ENCODE results near the gene LIMS4.
"Not testable (repeated sequence)": the region's sequence is repeated elsewhere in the genome, so short reads cannot be mapped to it uniquely, and the experiment has no call there.

Gene LIMS4

DNA sequence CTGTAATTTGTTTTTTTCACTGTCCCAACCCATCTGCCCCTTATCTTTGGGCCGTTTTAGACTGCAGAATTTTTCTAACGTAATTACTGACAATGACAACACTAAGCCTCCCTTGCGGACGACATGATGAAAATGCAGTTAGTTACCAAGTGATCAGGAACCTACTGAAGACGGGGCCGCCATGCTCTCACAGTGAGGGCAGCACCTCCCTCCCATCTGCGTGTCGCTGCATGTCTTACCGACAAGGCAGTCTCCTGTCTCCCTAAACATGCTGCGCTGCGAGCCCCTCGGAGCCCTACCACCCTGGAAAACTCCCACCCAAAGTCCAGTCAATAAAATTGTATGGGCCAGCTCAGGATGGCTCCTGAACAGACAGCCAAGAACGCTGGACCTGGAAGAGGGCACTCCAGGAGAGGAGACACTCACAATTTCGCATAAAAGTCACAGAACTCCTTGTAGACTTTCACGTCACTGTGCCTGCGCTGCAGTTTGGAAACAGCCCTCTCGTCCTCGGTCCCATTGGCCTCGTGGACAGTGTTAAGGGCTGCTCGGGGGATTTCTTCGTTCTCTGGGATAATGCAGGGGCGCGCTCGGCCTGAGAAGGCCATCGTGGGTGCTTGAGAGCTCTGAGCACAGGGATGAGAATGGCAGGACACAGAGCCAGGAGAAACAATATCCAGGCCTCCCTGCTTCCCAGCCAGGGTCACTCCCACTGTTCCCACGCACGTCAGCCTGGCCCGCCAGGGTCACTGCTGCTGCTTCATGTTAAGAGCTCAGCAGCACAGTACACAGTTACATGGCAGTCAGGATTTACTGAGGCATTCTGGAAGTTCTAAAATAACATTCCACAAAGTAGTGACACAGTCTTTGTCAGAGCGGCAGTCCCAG, at the start of gene LIMS4:
Gene LIMS4, minus strand, starts transcription at position 646 of the 888 bp plus-strand sequence. Its CDS starts 38 bp downstream, at position 608.
- not testable (repeated sequence) for DNase-seq

DNA sequence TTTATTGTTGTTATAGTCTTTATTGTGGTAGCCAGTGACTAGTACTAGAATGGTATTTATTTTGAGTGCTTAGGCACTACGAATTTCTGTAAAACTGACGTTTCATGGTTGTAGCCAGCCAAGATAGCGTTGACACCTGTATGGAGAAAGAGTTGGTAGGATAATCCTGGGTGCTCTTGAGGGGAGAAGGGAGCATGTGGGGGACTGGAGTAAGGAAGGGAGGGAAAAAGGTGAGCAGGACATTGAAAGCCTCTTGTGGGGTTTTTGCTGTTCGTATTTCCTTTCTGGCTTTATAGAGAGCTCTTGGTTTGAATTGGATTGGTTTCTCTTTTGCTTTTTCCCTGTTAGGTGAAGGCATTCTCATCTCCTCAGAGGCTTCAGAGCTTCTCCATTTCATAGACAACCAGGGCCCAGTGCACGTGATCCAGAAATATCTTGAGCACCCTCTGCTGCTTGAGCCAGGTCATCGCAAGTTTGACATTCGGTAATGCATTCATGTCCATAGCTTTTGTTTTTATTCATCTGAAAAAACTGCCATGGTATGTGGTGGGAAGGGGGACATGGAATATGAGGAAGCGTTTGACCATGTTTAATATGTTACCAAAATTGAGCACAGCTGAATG, 27.2 kb upstream of the LIMS4 start:
- intact Hi-C loops (cut with DNase I) = not testable (repeated sequence)

More for the DNA sequence above, at the start of gene LIMS4:
- intact Hi-C loops (cut with DNase I) = not testable (repeated sequence)

DNA sequence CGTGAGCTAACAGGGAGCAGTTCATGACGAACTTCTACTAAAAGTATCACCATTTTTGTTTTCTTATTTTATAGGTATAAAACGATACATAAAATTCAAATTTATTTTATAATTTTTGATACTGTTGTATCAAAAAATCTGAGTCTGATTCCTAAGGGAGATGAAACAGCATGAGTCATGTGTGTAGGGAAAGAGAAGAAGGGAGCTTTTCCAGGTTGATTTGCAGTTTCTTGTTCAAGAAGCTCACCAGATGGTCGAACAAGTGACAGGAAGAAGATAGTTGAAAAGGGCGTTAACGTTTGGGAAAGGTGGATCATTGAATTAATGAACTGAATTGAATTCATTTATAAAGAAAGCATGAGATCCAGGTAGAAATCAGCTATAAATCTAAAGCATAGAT, 23.4 kb upstream of the LIMS4 start:
- intact Hi-C loops (cut with DNase I); DNase-seq: not testable (repeated sequence)

More for the DNA sequence above, 27.2 kb upstream of the LIMS4 start:
- not testable (repeated sequence) for DNase-seq

DNA sequence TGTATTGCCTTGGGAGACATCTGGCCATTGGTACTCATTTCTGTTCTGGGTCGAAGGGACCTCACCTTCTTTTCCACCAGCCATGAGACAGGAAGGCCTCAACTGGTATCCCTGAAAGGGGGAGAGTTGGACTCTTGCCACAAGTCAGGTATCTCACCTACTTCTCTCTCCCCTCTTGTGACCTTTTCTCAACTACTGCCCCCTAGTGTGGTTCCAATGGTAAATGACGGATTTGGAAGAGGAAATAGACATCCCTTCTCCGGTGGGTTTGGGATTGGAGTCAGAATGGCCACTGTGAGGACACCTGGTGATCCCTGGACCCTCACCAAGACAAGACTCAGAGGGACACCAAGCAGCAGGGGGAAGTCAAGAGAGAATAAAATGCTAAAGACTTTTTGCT, 21.9 kb upstream of the LIMS4 start:
- intact Hi-C loops (cut with DNase I); DNase-seq: not testable (repeated sequence)

GRCh38 chr2:110488991-110489390, 16.4 kb upstream of the LIMS4 start:
- intact Hi-C loops (cut with DNase I); DNase-seq: not testable (repeated sequence)

GRCh38 chr2:110482697-110483096, 10.1 kb upstream of the LIMS4 start:
- DNase-seq; intact Hi-C loops (cut with DNase I): not testable (repeated sequence)

GRCh38 chr2:110481200-110481599, 8.6 kb upstream of the LIMS4 start:
- DNase-seq; intact Hi-C loops (cut with DNase I): not testable (repeated sequence)

DNA sequence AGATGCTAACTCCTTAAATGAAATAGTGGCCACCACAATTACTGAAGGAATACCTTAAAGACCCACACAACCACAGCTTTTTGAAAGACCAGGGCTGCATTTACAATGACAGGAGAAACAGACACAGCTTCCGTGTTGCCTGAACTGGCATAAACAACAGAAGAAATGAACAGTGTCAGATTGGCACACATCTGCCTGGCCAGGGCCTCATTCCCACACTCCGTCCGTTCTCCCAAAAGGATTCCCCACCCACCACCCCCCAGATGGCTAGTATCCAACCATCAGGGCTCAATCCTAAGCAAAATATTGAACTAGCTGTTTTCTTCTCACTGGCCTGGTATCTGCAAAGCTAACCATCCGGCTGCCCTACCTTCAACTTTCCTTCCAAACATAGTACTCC, 7.5 kb upstream of the LIMS4 start:
- intact Hi-C loops (cut with DNase I) = not testable (repeated sequence)

GRCh38 chr2:110477370-110477769, 4.8 kb upstream of the LIMS4 start:
- intact Hi-C loops (cut with DNase I); DNase-seq: not testable (repeated sequence)

More for the DNA sequence above, 7.5 kb upstream of the LIMS4 start:
- DNase-seq = not testable (repeated sequence)

- DNase-seq; intact Hi-C loops (cut with DNase I): not testable (repeated sequence)
Measured at GRCh38 chr2:110476952-110477351, 4.3 kb upstream of the LIMS4 start.

DNA sequence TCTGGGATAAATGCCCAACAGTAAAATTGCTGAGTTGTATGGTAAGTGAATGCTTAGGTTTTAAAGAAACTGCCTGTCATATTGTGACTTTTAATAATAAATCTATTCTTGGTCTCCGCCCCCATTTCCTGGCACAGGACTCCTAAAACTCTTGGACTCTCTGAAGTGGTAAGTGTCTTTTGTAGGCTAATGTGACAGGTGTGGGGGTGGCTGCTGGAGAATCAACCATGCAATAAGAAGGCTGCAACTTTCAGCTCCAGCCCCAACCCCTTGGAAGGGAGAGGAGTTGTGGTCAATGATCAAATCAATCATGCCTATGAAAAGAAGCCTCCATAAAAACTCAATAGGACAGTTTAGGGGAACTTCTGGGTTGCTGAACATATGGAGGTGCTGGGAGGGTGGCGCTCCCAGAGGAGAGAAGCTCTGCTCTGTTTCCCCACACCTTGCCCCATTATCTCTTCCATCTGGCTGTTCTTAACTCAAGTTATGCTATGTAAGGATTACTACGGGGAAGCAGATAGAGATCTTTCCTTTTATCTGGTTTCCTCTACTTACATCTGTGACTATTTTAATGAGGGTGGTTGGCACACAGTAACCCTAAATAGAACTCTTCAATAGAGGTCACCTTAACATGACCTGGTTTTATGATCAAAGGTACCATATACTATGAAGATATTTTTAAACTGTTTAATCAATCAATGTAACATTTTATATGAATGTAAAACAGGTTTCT, 3.2 kb upstream of the LIMS4 start:
- DNase-seq; intact Hi-C loops (cut with DNase I): not testable (repeated sequence)

DNA sequence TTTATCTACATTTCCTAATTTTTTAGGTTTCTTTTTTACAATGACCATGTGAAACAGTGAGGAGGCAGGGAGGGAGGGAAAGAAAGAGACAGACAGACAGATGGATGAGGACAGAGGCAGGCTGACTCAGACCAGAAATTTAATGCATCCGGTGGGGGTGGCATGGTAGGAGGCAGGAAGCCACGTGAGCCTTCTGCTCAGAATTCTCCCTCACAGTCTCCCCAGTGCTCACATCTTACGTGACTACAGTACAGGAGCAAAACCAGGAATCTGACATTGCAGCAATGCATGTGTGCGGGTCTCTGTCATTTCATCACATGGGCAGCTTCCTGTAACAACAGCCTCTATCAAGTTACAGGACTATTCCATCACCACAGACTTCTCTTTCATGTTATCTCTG, 2.3 kb upstream of the LIMS4 start:
- DNase-seq; intact Hi-C loops (cut with DNase I): not testable (repeated sequence)

GRCh38 chr2:110473059-110473358, 393 bp upstream of the LIMS4 start:
- DNase-seq; intact Hi-C loops (cut with DNase I): not testable (repeated sequence)

GRCh38 chr2:110468921-110469320, 3.7 kb downstream of the LIMS4 start:
- DNase-seq; intact Hi-C loops (cut with DNase I): not testable (repeated sequence)

GRCh38 chr2:110465312-110465711, 7.3 kb downstream of the LIMS4 start:
- intact Hi-C loops (cut with DNase I); DNase-seq: not testable (repeated sequence)

GRCh38 chr2:110462458-110462857, 10.2 kb downstream of the LIMS4 start:
- intact Hi-C loops (cut with DNase I); DNase-seq: not testable (repeated sequence)

DNA sequence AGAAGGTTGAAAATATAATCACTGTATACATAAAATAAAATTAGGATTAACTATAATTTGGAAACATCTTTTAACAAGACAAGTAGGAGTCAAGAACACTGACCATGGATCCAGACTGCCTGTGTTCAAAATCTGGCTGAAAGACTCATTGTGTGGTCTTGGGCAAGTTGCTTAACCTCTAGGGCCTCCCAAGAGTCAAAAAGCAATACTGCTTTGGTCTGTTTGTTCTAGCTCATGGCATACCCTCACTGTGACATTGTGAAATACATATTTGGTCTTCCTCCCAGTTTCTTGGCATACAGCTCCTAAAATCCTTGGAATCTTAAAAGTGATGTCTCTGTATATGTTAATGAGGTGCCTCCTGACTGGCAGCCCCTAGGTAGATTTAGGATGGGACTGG, 12.3 kb downstream of the LIMS4 start:
- DNase-seq; intact Hi-C loops (cut with DNase I): not testable (repeated sequence)

- DNase-seq; intact Hi-C loops (cut with DNase I): not testable (repeated sequence)
Measured at GRCh38 chr2:110457214-110457590, 15.4 kb downstream of the LIMS4 start.

- intact Hi-C loops (cut with DNase I); DNase-seq: not testable (repeated sequence)
Measured at GRCh38 chr2:110456291-110457213, 16.1 kb downstream of the LIMS4 start.
